Posterior vena cava (tissue), 2 donors: ENCODE results near the gene CCDC88C. TPM values are rescaled to one million over a fixed set of nuclear protein-coding genes. Genes with fewer than 3 reads are reported as not detected.

Experiments
- DNase-seq: peaks from one replicate; pipeline ENCODE4 v3.0.0-alpha.2; 2020; ENCODE audit warnings: low spot score
- intact Hi-C, 2 donors: fragments of 100-400 bp; cut with DNase I; formaldehyde crosslinking; loops; one replicate each; pipeline versions ENCODE4 v1.14.1 to v1.14.2; 2022 to 2023
- total RNA-seq, 2 donors: library from RNA; stranded (reverse); fragmentation: NEBNext Ultra II Directional; extraction: Animal tissue kit (Norgen Biotek cat#: 25700); gene quantifications; one replicate each; pipeline ENCODE4 v1.2.1, GENCODE V29; 2021
- donor health status: DM: yes; HTN: yes; CAD: no.
- donor health status: DM: yes; HTN: yes; CAD: no.

CCDC88C gene
- total RNA-seq, 2 donors from 2014 or later = 7.2 to 14.9 TPM

- no peak for DNase-seq
- intact Hi-C loops = no loop called here
Measured at GRCh38 chr14:91401751-91402150, 15.9 kb downstream of the CCDC88C start.

GRCh38 chr14:91400696-91401095 lies 16.9 kb downstream of the CCDC88C start:
- intact Hi-C loops = no loop called here
- no peak for DNase-seq

- no peak for DNase-seq
- intact Hi-C loops = no loop called here
Measured at GRCh38 chr14:91399868-91400640, 17.6 kb downstream of the CCDC88C start.

- intact Hi-C loops = no loop called here
- peak; percentile 60 for DNase-seq
Measured at GRCh38 chr14:91398707-91399106, 18.9 kb downstream of the CCDC88C start.

- peak; percentile 67 for DNase-seq
- intact Hi-C loops = no loop called here
Measured at GRCh38 chr14:91397965-91398591, 19.5 kb downstream of the CCDC88C start.

- intact Hi-C loops = no loop called here
- DNase-seq = peak; percentile 82
Measured at GRCh38 chr14:91396959-91397815, 20.4 kb downstream of the CCDC88C start.

GRCh38 chr14:91396013-91396660 lies 21.5 kb downstream of the CCDC88C start:
- intact Hi-C loops = no loop called here
- DNase-seq = no peak

GRCh38 chr14:91395466-91395865 lies 22.2 kb downstream of the CCDC88C start:
- intact Hi-C loops = no loop called here

GRCh38 chr14:91394105-91395081 lies 23.2 kb downstream of the CCDC88C start:
- DNase-seq = no peak
- intact Hi-C loops = no loop called here

More at GRCh38 chr14:91395466-91395865, 22.2 kb downstream of the CCDC88C start:
- no peak for DNase-seq

- DNase-seq = no peak
Measured at GRCh38 chr14:91392623-91393303, 24.9 kb downstream of the CCDC88C start.

GRCh38 chr14:91390165-91390778 lies 27.3 kb downstream of the CCDC88C start:
- intact Hi-C loops = no loop called here
- DNase-seq = no peak

More at GRCh38 chr14:91392623-91393303, 24.9 kb downstream of the CCDC88C start:
- intact Hi-C loops = no loop called here

- intact Hi-C loops = no loop called here
Measured at GRCh38 chr14:91389150-91389549, 28.5 kb downstream of the CCDC88C start.

GRCh38 chr14:91388551-91388975 lies 29.1 kb downstream of the CCDC88C start:
- intact Hi-C loops = no loop called here
- no peak for DNase-seq

More at GRCh38 chr14:91389150-91389549, 28.5 kb downstream of the CCDC88C start:
- DNase-seq = no peak

GRCh38 chr14:91387951-91388381 lies 29.7 kb downstream of the CCDC88C start:
- intact Hi-C loops = no loop called here
- DNase-seq = no peak

GRCh38 chr14:91387169-91387835 lies 30.3 kb downstream of the CCDC88C start:
- DNase-seq = no peak
- intact Hi-C loops = no loop called here

GRCh38 chr14:91385697-91386096 lies 31.9 kb downstream of the CCDC88C start:
- intact Hi-C loops = no loop called here
- no peak for DNase-seq

- intact Hi-C loops = no loop called here
- DNase-seq = no peak
Measured at GRCh38 chr14:91385224-91385623, 32.4 kb downstream of the CCDC88C start.
